ENCODE results near the gene SEC14L2.
A peak's percentile ranks its signal among the peaks of the same experiment; 100 is the strongest.

Gene SEC14L2

DNA sequence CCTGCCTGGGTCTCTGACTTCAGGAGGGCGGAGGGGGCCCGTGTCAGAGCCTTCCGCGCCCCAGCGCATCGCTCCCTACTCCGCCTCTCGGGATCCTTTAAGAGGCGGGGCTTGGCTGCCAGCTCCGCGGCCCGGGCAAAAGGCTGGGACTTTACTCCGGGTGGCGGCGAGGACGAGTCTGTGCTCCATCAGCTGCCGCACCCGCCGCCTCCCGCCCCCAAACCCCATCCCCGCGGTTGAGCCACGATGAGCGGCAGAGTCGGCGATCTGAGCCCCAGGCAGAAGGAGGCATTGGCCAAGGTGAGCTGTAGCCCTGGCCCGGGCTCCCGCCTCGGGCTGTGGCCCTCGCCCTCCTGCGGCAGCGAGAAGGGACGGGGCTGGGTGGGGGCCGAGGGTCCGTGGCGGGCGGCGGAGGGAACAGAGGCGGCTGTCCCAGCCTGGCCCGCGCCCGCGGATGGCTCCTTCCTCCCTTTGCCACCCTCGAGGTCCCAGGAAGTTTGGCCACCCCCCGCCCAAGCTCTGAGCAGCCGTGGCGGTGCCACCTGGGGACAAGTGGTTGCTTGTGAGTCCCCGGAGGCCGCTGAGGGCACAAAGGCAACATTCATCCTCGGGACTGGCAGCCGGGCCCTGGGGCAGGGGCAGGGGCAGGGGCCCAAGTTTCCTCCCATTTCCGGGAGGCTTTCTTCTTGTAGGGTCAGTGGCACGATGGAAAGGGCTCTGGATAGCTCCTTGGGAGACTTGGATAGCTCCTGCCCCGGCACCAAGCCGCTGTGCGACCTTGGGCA lies at the start of gene SEC14L2:
SEC14L2 (plus strand) TSS at position 148 of the 785 bp plus-strand sequence; CDS start at position 247, 99 bp downstream.
- TF ChIP-seq, protein P1, sequence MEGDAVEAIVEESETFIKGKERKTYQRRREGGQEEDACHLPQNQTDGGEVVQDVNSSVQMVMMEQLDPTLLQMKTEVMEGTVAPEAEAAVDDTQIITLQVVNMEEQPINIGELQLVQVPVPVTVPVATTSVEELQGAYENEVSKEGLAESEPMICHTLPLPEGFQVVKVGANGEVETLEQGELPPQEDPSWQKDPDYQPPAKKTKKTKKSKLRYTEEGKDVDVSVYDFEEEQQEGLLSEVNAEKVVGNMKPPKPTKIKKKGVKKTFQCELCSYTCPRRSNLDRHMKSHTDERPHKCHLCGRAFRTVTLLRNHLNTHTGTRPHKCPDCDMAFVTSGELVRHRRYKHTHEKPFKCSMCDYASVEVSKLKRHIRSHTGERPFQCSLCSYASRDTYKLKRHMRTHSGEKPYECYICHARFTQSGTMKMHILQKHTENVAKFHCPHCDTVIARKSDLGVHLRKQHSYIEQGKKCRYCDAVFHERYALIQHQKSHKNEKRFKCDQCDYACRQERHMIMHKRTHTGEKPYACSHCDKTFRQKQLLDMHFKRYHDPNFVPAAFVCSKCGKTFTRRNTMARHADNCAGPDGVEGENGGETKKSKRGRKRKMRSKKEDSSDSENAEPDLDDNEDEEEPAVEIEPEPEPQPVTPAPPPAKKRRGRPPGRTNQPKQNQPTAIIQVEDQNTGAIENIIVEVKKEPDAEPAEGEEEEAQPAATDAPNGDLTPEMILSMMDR (IDR thresholded peaks at IDR 0.05): no peak
- peak within 1 kb of the TSS; percentile 33 to 81 for H3K27ac ChIP-seq
- H3K4me3 ChIP-seq: peak within 1 kb of the TSS; percentile 85
- DNase-seq (ENCODE audit: low spot score): peak; percentile 82

DNA sequence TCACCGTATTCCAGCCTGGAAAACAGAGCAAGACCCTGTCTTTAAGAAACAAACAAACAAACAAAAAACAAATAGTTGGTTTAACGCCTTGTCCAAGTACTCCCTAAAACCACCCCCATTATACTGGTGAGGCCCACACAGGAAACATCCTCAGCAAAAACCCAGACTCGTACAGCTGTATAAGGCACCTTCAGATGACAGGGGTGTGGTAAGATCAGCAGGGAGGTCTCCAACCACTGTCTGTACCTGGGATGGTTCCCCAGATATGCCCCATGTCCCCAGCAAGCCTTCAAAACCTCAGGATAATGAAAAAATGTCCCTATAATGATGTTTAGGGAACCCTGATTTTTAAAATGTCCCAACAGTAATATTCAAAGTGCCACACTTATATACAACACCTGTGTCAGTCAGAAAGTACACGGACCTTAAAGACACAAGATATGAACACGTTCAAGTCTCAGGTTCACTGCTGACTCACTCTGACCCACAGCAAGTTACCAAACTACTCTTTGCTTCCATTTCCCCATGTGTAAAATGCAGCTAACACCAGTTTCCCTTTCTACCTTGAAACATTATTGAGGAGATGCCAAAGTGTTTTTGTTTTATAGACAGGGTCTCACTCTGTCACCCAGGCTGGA lies 49.4 kb upstream of the SEC14L2 start:
- TF ChIP-seq, protein P1 (IDR thresholded peaks at IDR 0.05): no peak
- no peak for DNase-seq (ENCODE audit: low spot score)
- no peak overlapping the region for H3K27ac ChIP-seq
- H3K4me3 ChIP-seq: no peak overlapping the region

GRCh38 chr22:30348404-30348803 lies 48.4 kb upstream of the SEC14L2 start:
- H3K27ac ChIP-seq: no peak overlapping the region
- TF ChIP-seq, protein P1 (IDR thresholded peaks at IDR 0.05): no peak
- no peak for DNase-seq (ENCODE audit: low spot score)
- H3K4me3 ChIP-seq: no peak overlapping the region

- TF ChIP-seq, protein P1 (IDR thresholded peaks at IDR 0.05): no peak
- H3K4me3 ChIP-seq: no peak overlapping the region
- H3K27ac ChIP-seq: no peak overlapping the region
- no peak for DNase-seq (ENCODE audit: low spot score)
Observed at GRCh38 chr22:30348809-30349208, 48.0 kb upstream of the SEC14L2 start.

GRCh38 chr22:30351226-30351625 lies 45.6 kb upstream of the SEC14L2 start:
- TF ChIP-seq, protein P1 (IDR thresholded peaks at IDR 0.05): no peak
- no peak overlapping the region for H3K27ac ChIP-seq

GRCh38 chr22:30354644-30355043 lies 42.2 kb upstream of the SEC14L2 start:
- no peak for DNase-seq (ENCODE audit: low spot score)
- H3K27ac ChIP-seq: no peak overlapping the region
- peak overlapping the region; percentile 77 for H3K4me3 ChIP-seq
- TF ChIP-seq, protein P1 (IDR thresholded peaks at IDR 0.05): no peak

More at GRCh38 chr22:30351226-30351625, 45.6 kb upstream of the SEC14L2 start:
- DNase-seq (ENCODE audit: low spot score): no peak
- H3K4me3 ChIP-seq: no peak overlapping the region
